Thymus (tissue), 11 donors: ENCODE data around the gene CACNA2D3. TPM values are rescaled to one million over a fixed set of nuclear protein-coding genes. Genes with fewer than 3 reads are reported as not detected.

Experiments used
- DNase-seq, 9 donors: peaks; one replicate each; pipeline ENCODE4 v3.0.0-alpha.2; 2013; ENCODE audit warnings: low spot score in 9 of 9, low read depth in 6 of 9, missing footprints in 1 of 9
- H3K27ac ChIP-seq, 2 donors: one replicate each; pipeline ENCODE4 v1.5.1; 2013; ENCODE audit warnings: control low read depth in 1 of 2, low read depth in 1 of 2, low read length in 1 of 2, mild to moderate bottlenecking in 1 of 2, moderate library complexity in 1 of 2
- H3K27me3 ChIP-seq, 2 donors: one replicate each; pipeline ENCODE4 v1.5.1; 2013; ENCODE audit warnings: low read length in 1 of 2; ENCODE audit not compliant: control insufficient read depth in 2 of 2, insufficient read depth in 1 of 2
- H3K36me3 ChIP-seq, 2 donors: one replicate each; pipeline ENCODE4 v1.5.1; 2013; ENCODE audit warnings: low read length in 1 of 2, mild to moderate bottlenecking in 1 of 2, moderate library complexity in 1 of 2; ENCODE audit not compliant: control insufficient read depth in 2 of 2, insufficient read depth in 2 of 2
- H3K4me1 ChIP-seq, 2 donors: one replicate each; pipeline ENCODE4 v1.5.1; 2013; ENCODE audit warnings: low read length in 2 of 2; ENCODE audit not compliant: control insufficient read depth in 2 of 2, insufficient read depth in 2 of 2
- H3K4me3 ChIP-seq, 2 donors: one replicate each; pipeline ENCODE4 v1.5.1; 2013; ENCODE audit warnings: low read length in 2 of 2, control low read depth in 1 of 2, mild to moderate bottlenecking in 1 of 2
- H3K9me3 ChIP-seq, 2 donors: one replicate each; pipeline ENCODE4 v1.5.1; 2013; ENCODE audit warnings: low read length in 1 of 2, mild to moderate bottlenecking in 1 of 2; ENCODE audit not compliant: control insufficient read depth in 2 of 2, insufficient read depth in 1 of 2
- WGBS: extraction: QIAGEN DNeasy Blood & Tissue Kit; methylation state at CpG from one replicate; pipeline ENCODE4 v1.1.7; 2013; 5-methylcytosine and 5-hydroxymethylcytosine counted together
- polyA plus RNA-seq: library from polyadenylated mRNA; stranded (reverse); fragments of 200-250 nt; gene quantifications from one replicate; pipeline ENCODE4 v1.2.3, GENCODE V29; 2013
- total RNA-seq: library from RNA; stranded (reverse); fragments of 120-200 nt; gene quantifications from one replicate; pipeline ENCODE4 v1.2.4, GENCODE V29; 2013
- donor health status: healthy.

Gene CACNA2D3
- total and polyA plus RNA-seq, 2 donors = 1.8 to 2.1 TPM

- Histone ChIP-seq H3K27me3 (no peaks in the 10 kb centered on the region), H3K9me3 (no peaks in the 10 kb centered on the region), H3K27ac (no peak overlapping the region), H3K4me1 (no peaks in the 10 kb centered on the region), H3K36me3 (no peaks in the 10 kb centered on the region), H3K4me3 (no peak overlapping the region)
- WGBS = 91% methylated on average over 4 of the region's 4 CpGs
- no peak for DNase-seq
Observed at GRCh38 chr3:54541369-54541768, 419.0 kb downstream of the CACNA2D3 start.

GRCh38 chr3:54543446-54543845 is 421.1 kb downstream of the CACNA2D3 start:
- Histone ChIP-seq H3K36me3 (no peaks in the 10 kb centered on the region), H3K27me3 (no peaks in the 10 kb centered on the region), H3K27ac (no peak overlapping the region), H3K9me3 (no peaks in the 10 kb centered on the region), H3K4me3 (no peak overlapping the region), H3K4me1 (no peaks in the 10 kb centered on the region)
- 64% methylated on average over 3 of the region's 3 CpGs for WGBS
- no peak for DNase-seq

GRCh38 chr3:54547051-54547450 is 424.7 kb downstream of the CACNA2D3 start:
- 89% methylated on average over 2 of the region's 2 CpGs for WGBS
- no peaks in the 10 kb centered on the region for H3K27me3 ChIP-seq
- no peak overlapping the region for H3K4me3 ChIP-seq
- H3K36me3 ChIP-seq = no peaks in the 10 kb centered on the region
- H3K27ac ChIP-seq = no peak overlapping the region
- no peak for DNase-seq
- no peaks in the 10 kb centered on the region for H3K4me1 ChIP-seq
- no peaks in the 10 kb centered on the region for H3K9me3 ChIP-seq

- no peak for DNase-seq
- Histone ChIP-seq H3K27ac (no peak overlapping the region), H3K9me3 (no peaks in the 10 kb centered on the region), H3K4me3 (no peak overlapping the region), H3K36me3 (no peaks in the 10 kb centered on the region), H3K27me3 (no peaks in the 10 kb centered on the region), H3K4me1 (no peaks in the 10 kb centered on the region)
- 96% methylated on average over 2 of the region's 2 CpGs for WGBS
Observed at GRCh38 chr3:54547846-54548245, 425.5 kb downstream of the CACNA2D3 start.

- WGBS = 95% methylated on average over 10 of the region's 10 CpGs
- no peak overlapping the region for H3K4me3 ChIP-seq
- no peak for DNase-seq
- H3K9me3 ChIP-seq = no peaks in the 10 kb centered on the region
- no peak overlapping the region for H3K27ac ChIP-seq
- H3K27me3 ChIP-seq = no peaks in the 10 kb centered on the region
- no peaks in the 10 kb centered on the region for H3K36me3 ChIP-seq
- no peaks in the 10 kb centered on the region for H3K4me1 ChIP-seq
Observed at GRCh38 chr3:54549607-54550220, 427.4 kb downstream of the CACNA2D3 start.

- H3K4me1 ChIP-seq = no peaks in the 10 kb centered on the region
- DNase-seq = no peak
- WGBS = 85% methylated on average over 19 of the region's 19 CpGs
Observed at GRCh38 chr3:54550221-54550977, 428.0 kb downstream of the CACNA2D3 start.

GRCh38 chr3:54556630-54557029 is 434.3 kb downstream of the CACNA2D3 start:
- H3K9me3 ChIP-seq = no peaks in the 10 kb centered on the region
- H3K4me3 ChIP-seq = no peak overlapping the region
- no peaks in the 10 kb centered on the region for H3K27me3 ChIP-seq
- no peaks in the 10 kb centered on the region for H3K4me1 ChIP-seq
- 67% methylated on average over 4 of the region's 4 CpGs for whole genome bisulfite sequencing
- H3K27ac ChIP-seq = no peak overlapping the region
- DNase-seq = no peak
- H3K36me3 ChIP-seq = no peaks in the 10 kb centered on the region

More at GRCh38 chr3:54550221-54550977, 428.0 kb downstream of the CACNA2D3 start:
- Histone ChIP-seq H3K27ac (no peak overlapping the region), H3K27me3 (no peaks in the 10 kb centered on the region), H3K9me3 (no peaks in the 10 kb centered on the region), H3K4me3 (no peak overlapping the region), H3K36me3 (no peaks in the 10 kb centered on the region)

GRCh38 chr3:54557538-54558428 is 435.4 kb downstream of the CACNA2D3 start:
- no peak for DNase-seq
- no peaks in the 10 kb centered on the region for H3K9me3 ChIP-seq
- 93% methylated on average over 12 of the region's 12 CpGs for WGBS
- no peaks in the 10 kb centered on the region for H3K27me3 ChIP-seq
- no peak overlapping the region for H3K27ac ChIP-seq
- H3K36me3 ChIP-seq = no peaks in the 10 kb centered on the region
- no peaks in the 10 kb centered on the region for H3K4me1 ChIP-seq
- no peak overlapping the region for H3K4me3 ChIP-seq
